Globus pallidus (tissue), 1 donor: Measurements from ENCODE around the gene DNPH1.

Experiments used
- DNase-seq: peaks from one replicate; pipeline ENCODE4 v3.0.0-alpha.2; 2015; ENCODE audit warnings: low spot score

DNPH1 gene

GRCh38 chr6:43215066-43215465 is 14.2 kb downstream of the DNPH1 start:
- no peak for DNase-seq

- DNase-seq: no peak
These were observed 15.8 kb downstream of the DNPH1 start for GRCh38 chr6:43213431-43213830.

- no peak for DNase-seq
These were observed 17.3 kb downstream of the DNPH1 start for GRCh38 chr6:43211955-43212354.

- DNase-seq: no peak
These were observed 22.0 kb downstream of the DNPH1 start for GRCh38 chr6:43207286-43207685.

GRCh38 chr6:43205849-43206248 is 23.4 kb downstream of the DNPH1 start:
- DNase-seq: no peak

GRCh38 chr6:43204271-43205105 is 24.8 kb downstream of the DNPH1 start:
- no peak for DNase-seq

GRCh38 chr6:43203718-43204095 is 25.6 kb downstream of the DNPH1 start:
- no peak for DNase-seq

- DNase-seq: no peak
These were observed 26.1 kb downstream of the DNPH1 start for GRCh38 chr6:43203029-43203717.

GRCh38 chr6:43202451-43202850 is 26.8 kb downstream of the DNPH1 start:
- DNase-seq: no peak

GRCh38 chr6:43200541-43200940 is 28.7 kb downstream of the DNPH1 start:
- no peak for DNase-seq

GRCh38 chr6:43199912-43200311 is 29.4 kb downstream of the DNPH1 start:
- DNase-seq: no peak

GRCh38 chr6:43196337-43196736 is 32.9 kb downstream of the DNPH1 start:
- DNase-seq: no peak

- DNase-seq: no peak
These were observed 35.4 kb downstream of the DNPH1 start for GRCh38 chr6:43193929-43194328.

- DNase-seq: no peak
These were observed 36.4 kb downstream of the DNPH1 start for GRCh38 chr6:43192911-43193310.

GRCh38 chr6:43189776-43190304 is 39.4 kb downstream of the DNPH1 start:
- no peak for DNase-seq

- DNase-seq: no peak
These were observed 40.9 kb downstream of the DNPH1 start for GRCh38 chr6:43188426-43188825.

GRCh38 chr6:43187821-43188220 is 41.5 kb downstream of the DNPH1 start:
- DNase-seq: no peak

GRCh38 chr6:43186706-43187105 is 42.6 kb downstream of the DNPH1 start:
- DNase-seq: no peak

GRCh38 chr6:43186019-43186418 is 43.3 kb downstream of the DNPH1 start:
- DNase-seq: no peak

GRCh38 chr6:43185391-43185985 is 43.8 kb downstream of the DNPH1 start:
- DNase-seq: no peak

- no peak for DNase-seq
These were observed 44.9 kb downstream of the DNPH1 start for GRCh38 chr6:43184268-43184985.

- no peak for DNase-seq
These were observed 45.8 kb downstream of the DNPH1 start for GRCh38 chr6:43183441-43183840.
